Anterior cingulate cortex (tissue), 58 donors: Measurements from ENCODE around the gene CUL1.

Experiments
- DNase-seq, 58 donors: peaks; one replicate each; lab custom pipeline; 2025; lab: John Stamatoyannopoulos, UW

Gene CUL1

DNA sequence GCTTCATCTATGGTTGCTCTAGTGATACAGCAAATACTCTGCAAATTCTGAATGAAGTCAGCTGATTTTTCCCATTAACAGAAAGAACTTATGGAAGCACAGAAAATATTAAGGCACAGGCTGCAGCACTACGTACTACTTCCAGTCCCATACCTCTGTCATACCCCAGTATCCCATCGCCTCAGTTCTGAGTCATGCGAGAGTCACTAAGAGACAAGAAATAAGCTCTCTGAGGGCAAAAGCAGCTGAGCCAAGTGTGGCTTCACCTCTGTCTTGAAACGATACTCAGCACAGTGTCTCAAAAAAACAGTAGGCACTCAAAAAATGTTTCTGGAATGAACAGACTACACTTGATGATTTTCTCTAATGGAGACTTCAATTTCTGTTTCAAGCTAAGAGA lies 137.2 kb downstream of the CUL1 start:
- DNase-seq: no peak

DNA sequence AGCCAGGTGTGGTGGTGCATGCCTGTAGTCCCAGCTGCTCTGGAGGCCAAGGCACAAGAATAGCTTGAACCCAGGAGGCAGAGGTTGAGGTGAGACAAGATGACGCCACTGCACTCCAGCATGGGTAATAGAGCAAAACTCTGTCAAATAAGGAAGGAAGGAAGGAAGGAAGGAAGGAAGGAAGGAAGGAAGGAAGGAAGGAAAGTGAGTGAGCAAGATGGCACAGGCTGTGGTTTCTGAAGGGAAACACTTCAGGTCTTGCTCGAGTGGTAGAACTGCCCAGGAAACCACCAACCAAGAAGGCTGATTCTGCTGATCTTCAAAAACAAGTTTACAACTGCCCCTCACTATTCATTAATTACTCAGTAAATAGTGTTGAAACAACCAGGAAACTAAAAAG lies 140.2 kb downstream of the CUL1 start:
- no peak for DNase-seq

DNA sequence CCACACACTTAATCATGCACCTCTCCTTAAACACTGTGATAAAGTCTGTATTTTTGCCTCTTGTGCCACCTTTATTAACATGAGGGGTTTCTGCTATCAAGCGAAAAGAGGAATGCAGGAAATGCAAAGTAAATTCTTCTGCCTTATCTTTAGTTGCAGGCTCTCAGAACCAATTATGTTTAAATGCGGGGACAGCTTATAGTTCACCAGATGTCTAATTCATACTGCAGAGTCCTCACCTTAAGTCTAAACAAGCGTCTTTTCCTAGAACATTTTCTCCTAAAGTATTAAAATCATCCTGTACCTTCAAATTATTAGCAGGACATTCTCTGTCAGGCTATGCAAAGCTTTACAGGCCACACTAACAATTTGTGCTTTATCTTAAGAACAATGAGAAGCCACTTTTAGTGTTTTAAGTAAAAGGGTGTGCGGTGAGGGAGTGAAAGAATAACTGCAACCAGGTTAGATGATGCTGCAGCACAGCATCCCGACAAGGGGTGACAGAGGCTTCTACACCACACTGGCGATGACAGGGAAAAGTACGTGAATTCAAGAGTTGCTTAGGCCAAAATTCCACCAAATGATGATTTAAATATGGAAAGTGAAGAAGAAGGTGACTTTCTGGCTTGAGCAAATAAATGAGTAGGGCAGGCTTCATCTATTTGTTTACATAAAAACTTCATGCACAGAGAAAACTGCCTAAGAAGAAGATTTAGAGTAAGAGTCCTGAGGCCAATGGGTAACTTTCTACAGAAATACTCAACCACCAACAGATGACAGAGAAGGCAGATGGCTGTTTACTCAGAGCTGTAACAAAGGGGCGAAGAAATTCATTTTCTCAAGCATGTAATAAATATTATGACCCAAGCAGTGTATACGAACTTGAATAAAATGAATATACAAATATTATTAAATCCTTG lies 149.4 kb downstream of the CUL1 start:
- DNase-seq: no peak

DNA sequence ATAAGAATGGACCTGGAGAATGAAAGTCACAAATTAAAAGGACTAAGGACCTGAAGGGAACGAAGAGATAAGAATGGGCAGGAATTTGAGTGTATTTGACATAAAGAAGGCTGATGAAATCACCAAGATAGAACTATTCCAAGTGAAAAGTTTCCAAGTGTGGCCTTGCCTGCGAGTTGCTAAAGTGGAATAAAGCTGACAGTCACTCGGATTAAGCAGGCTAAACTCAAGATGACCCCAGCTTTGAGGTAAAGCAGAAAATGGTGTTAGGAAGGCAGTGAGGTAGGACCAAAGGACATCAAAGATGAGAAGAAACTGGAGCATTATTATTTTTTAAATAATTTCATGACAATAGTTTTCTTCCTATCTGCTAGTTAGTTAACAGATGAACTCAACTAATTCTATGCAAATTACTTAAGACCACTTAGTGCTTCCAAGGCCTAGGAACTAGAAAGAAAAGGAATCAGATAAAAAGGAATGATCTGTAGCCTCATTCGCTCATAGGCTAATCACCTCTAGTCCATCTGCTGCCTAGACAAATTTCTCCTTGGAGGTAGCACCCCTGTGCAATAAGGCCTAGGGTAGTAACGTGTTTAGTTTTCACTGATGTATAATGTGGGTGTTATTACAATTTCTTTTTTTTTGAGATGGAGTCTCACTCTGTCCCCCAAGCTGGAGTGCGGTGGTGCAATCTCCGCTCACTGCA lies 150.8 kb downstream of the CUL1 start:
- no peak for DNase-seq

DNA sequence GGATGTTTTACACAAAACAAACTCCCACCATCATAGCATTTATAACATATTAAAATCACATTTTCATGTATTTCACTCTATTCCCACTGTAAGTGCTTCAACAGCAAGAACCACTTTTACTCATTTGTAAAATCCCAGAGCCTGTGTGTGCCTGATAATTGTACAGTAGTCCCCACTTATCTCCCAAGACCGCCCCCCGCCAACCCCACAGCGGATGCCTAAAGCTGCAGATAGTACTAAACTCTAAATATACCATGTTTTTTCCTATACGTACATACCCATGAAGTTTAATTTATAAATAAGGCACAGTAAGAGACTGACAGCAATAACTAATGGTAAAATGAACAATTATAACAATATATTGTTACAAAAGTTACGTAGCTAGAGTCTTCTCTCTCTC lies 151.9 kb downstream of the CUL1 start:
- DNase-seq: no peak
